PC-9 (cell line): ENCODE results near the gene OSBPL6. TPM values are rescaled to one million over a fixed set of nuclear protein-coding genes. Genes with fewer than 3 reads are reported as not detected.

Experiments used
- BruUV-seq: library from RNA; stranded (reverse); fragments of 400-500 nt; replicated peaks from 2 replicates; lab custom pipeline; 2021; lab: Mats Ljungman, UMichigan
- CTCF ChIA-PET: fragments of 300-600 bp; sonication (Branson Sonifier 250); formaldehyde crosslinking; loops from one replicate; lab custom pipeline; 2022; ENCODE audit warnings: antibody characterized with exemption; lab: Charles Lee
- POLR2A ChIA-PET: fragments of 300-600 bp; sonication (Branson Sonifier 250); formaldehyde crosslinking; loops from one replicate; lab custom pipeline; 2022; ENCODE audit warnings: antibody characterized with exemption; ENCODE audit not compliant: unreplicated experiment; lab: Charles Lee
- DNase-seq, 2 experiments: peaks; one replicate each; pipeline versions ENCODE4 v3.0.0 to v3.0.0-alpha.2; 2015 to 2022; ENCODE audit warnings: mixed read lengths in 1 of 2
- H2AFZ ChIP-seq: fragments of 200-600 bp; sonication (generic); 2 replicates; pipeline ENCODE4 v1.8.1; 2017; ENCODE audit warnings: antibody characterized with exemption
- H3F3A ChIP-seq: fragments of 200-600 bp; sonication (generic); 2 replicates; pipeline ENCODE4 v1.8.1; 2017; ENCODE audit warnings: antibody characterized with exemption, mild to moderate bottlenecking, low read depth; ENCODE audit not compliant: insufficient read depth
- H3K27ac ChIP-seq: fragments of 200-600 bp; sonication (generic); 2 replicates; pipeline ENCODE4 v1.6.1; 2016; ENCODE audit warnings: mixed run types
- H3K27me3 ChIP-seq: fragments of 200-600 bp; sonication (generic); 2 replicates; pipeline ENCODE4 v1.6.1; 2016; ENCODE audit warnings: low read depth, mixed run types; ENCODE audit not compliant: insufficient read depth
- H3K36me3 ChIP-seq: fragments of 200-600 bp; sonication (generic); 2 replicates; pipeline ENCODE4 v1.6.1; 2016; ENCODE audit warnings: low read depth, mixed run types
- H3K4me1 ChIP-seq: fragments of 200-600 bp; sonication (generic); replicated peaks from 2 replicates; pipeline ENCODE4 v1.6.1; 2016; ENCODE audit warnings: mixed run types; ENCODE audit not compliant: insufficient read depth
- H3K4me2 ChIP-seq: fragments of 200-600 bp; sonication (generic); 2 replicates; pipeline ENCODE4 v1.6.1; 2017; ENCODE audit warnings: mixed run types
- H3K4me3 ChIP-seq: fragments of 200-600 bp; sonication (generic); 2 replicates; pipeline ENCODE4 v1.6.1; 2016; ENCODE audit warnings: mixed run types
- H3K79me2 ChIP-seq: fragments of 200-600 bp; sonication (generic); 2 replicates; pipeline ENCODE4 v1.6.1; 2017; ENCODE audit warnings: low read depth, mixed run types
- H3K9me2 ChIP-seq: fragments of 200-600 bp; sonication (generic); 2 replicates; pipeline ENCODE4 v1.8.1; 2017; ENCODE audit warnings: mild to moderate bottlenecking; ENCODE audit not compliant: insufficient read depth
- H3K9me3 ChIP-seq: fragments of 200-600 bp; sonication (generic); 2 replicates; pipeline ENCODE4 v1.8.1; 2016; ENCODE audit warnings: low read depth; ENCODE audit not compliant: insufficient read depth
- H4K20me1 ChIP-seq: fragments of 200-600 bp; sonication (generic); 2 replicates; pipeline ENCODE4 v1.8.1; 2017; ENCODE audit not compliant: insufficient read depth
- EZH2 ChIP-seq: fragments of 200-600 bp; sonication (generic); IDR thresholded peaks from 2 replicates; pipeline ENCODE4 v1.8.0; 2017; ENCODE audit warnings: antibody characterized with exemption, low read depth
- intact Hi-C: fragments of 100-400 bp; cut with micrococcal nuclease; formaldehyde crosslinking; loops from one replicate; pipeline ENCODE4 v1.10.0; 2022; ENCODE audit not compliant: unreplicated experiment
- total RNA-seq: library from RNA; stranded (reverse); gene quantifications from 2 replicates; pipeline ENCODE4 v1.2.3, GENCODE V29; 2021
- TF ChIP-seq, protein P1 (sequence below): fragments of 200-600 bp; sonication (generic); conservative IDR thresholded peaks from 2 replicates; pipeline ENCODE4 v1.6.1; 2017; ENCODE audit warnings: mixed run types, antibody characterized with exemption, mild to moderate bottlenecking, moderate library complexity

OSBPL6 gene
- total RNA-seq, 1 experiment from 2014 or later: 2.6 TPM

DNA sequence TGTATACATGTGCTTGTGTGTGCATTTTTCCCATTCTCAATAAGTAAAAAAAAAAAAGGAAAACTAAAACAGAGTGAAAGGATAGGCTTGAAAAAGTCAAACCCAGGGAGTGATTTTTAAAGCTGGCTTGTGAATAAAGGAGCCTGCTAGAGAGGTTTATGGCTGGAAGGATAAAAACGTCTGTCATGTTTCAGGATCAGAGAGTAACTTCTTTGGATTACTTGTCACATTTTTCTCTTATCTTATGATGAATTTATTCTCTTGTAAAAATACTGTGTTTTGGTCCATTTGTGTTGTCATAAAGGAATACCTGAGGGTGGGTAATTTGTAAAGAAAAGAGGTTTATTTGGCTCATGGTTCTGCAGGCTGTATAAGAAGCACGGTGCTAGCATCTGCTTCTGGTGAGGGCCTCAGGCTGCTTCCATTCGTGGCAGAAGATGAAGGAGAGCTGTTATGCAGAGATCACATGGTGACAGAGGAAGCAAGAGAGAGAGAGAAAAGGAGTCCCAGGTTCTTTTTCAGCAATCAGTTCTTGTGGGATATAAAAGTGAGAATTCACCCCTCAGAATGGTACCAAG is 89.1 kb downstream of the OSBPL6 start:
- 0 out of 2 replicates have a peak, but pooled peaks cover 7% of the 10 kb centered on the region for H3K4me1 ChIP-seq
- H3K4me2 ChIP-seq: no peak overlapping the region
- H2AFZ ChIP-seq: no peak overlapping the region
- DNase-seq: no peak
- no peak overlapping the region for H3K27ac ChIP-seq
- no peaks in the 10 kb centered on the region for H3F3A ChIP-seq
- H3K9me2 ChIP-seq: no peaks in the 10 kb centered on the region
- ChIA-PET CTCF (interaction anchor here (0.7 kb wide), 1 partner anchor 26 kb away, joined by 4 read pairs; no protein-coding TSS in a partner anchor), POLR2A (no interaction called here)
- TF ChIP-seq EZH2: no peak
- TF ChIP-seq, protein P1, sequence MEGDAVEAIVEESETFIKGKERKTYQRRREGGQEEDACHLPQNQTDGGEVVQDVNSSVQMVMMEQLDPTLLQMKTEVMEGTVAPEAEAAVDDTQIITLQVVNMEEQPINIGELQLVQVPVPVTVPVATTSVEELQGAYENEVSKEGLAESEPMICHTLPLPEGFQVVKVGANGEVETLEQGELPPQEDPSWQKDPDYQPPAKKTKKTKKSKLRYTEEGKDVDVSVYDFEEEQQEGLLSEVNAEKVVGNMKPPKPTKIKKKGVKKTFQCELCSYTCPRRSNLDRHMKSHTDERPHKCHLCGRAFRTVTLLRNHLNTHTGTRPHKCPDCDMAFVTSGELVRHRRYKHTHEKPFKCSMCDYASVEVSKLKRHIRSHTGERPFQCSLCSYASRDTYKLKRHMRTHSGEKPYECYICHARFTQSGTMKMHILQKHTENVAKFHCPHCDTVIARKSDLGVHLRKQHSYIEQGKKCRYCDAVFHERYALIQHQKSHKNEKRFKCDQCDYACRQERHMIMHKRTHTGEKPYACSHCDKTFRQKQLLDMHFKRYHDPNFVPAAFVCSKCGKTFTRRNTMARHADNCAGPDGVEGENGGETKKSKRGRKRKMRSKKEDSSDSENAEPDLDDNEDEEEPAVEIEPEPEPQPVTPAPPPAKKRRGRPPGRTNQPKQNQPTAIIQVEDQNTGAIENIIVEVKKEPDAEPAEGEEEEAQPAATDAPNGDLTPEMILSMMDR: no peak
- no peaks in the 10 kb centered on the region for H3K79me2 ChIP-seq
- H3K27me3 ChIP-seq: no peaks in the 10 kb centered on the region
- H3K4me3 ChIP-seq: no peak overlapping the region
- intact Hi-C loops: loop anchor here (5.0 kb wide), 1 partner anchor 171 kb away; the partner anchor contains the start of gene RBM45
- no peaks in the 10 kb centered on the region for H4K20me1 ChIP-seq
- H3K36me3 ChIP-seq: no peaks in the 10 kb centered on the region
- BruUV-seq: no TSS peak
- no peaks in the 10 kb centered on the region for H3K9me3 ChIP-seq

DNA sequence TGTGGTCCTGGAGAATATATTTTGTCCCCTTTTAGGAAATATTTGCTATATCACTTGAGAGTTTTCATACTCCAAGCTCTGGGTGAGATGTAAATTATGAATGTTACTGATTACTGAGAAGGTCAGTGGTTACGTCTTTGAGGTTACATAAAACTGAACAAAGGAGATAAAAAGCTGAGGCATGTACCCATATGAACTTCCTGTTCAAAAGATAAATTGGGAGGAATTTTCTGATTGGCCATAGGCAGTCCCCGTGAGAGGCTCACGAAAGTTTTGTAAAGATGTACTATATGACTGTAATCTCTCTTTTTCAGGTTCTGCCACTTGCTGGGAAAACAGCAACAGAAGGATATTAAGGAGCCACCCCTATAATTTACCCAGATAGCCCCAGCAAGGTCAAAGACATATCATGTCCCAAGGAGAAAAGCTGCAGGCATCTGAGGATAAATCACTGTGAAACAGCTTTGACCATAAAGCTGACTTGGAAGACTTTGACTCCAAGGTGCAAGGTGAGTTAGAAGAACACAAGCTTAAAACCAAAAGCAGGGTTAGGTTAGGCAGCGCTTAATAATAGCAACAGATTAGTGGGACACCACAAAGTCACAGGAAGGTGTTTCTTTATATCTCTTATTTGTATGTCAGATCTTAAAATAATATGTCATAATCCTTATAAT is 90.4 kb downstream of the OSBPL6 start:
- TF ChIP-seq EZH2: no peak
- TF ChIP-seq, protein P1: no peak
- Histone ChIP-seq H3K9me2 (no peaks in the 10 kb centered on the region), H3K4me3 (no peak overlapping the region), H2AFZ (no peak overlapping the region), H4K20me1 (no peaks in the 10 kb centered on the region), H3K79me2 (no peaks in the 10 kb centered on the region), H3K9me3 (no peaks in the 10 kb centered on the region), H3K4me1 (0 out of 2 replicates have a peak, but pooled peaks cover 7% of the 10 kb centered on the region), H3K4me2 (no peak overlapping the region), H3K27me3 (no peaks in the 10 kb centered on the region), H3K36me3 (no peaks in the 10 kb centered on the region), H3F3A (no peaks in the 10 kb centered on the region), H3K27ac (no peak overlapping the region)
- BruUV-seq: no TSS peak
- ChIA-PET POLR2A (no interaction called here), CTCF (no interaction called here)
- intact Hi-C loops: loop anchor here (5.0 kb wide), 1 partner anchor 172 kb away; the partner anchor contains the start of gene RBM45
- DNase-seq: no peak

DNA sequence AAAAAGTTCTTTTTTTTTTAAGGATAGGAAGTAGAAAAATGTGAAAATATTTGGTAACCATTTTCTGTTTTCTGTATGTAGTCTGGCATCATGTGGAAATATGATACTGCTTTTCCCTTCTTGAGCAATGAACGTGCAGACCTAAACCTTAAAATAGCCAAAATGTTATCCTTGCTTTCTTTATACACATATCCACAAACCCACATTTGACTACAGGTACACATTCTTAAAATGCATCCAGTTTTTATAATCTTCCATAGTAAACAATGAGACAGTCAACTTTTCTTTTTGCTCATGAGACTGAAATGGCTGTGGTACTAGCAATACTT is 90.9 kb downstream of the OSBPL6 start:
- no peak for TF ChIP-seq EZH2
- TF ChIP-seq, protein P1: no peak
- H3K4me1 ChIP-seq: 0 out of 2 replicates have a peak, but pooled peaks cover 7% of the 10 kb centered on the region
- no peak overlapping the region for H3K4me2 ChIP-seq
- no peaks in the 10 kb centered on the region for H3K79me2 ChIP-seq
- BruUV-seq: no TSS peak
- H3F3A ChIP-seq: no peaks in the 10 kb centered on the region
- H4K20me1 ChIP-seq: no peaks in the 10 kb centered on the region
- no peak overlapping the region for H3K4me3 ChIP-seq
- ChIA-PET CTCF (no interaction called here), POLR2A (no interaction called here)
- 0 out of 2 replicates have a peak, but pooled peaks cover under 1% of the 10 kb centered on the region for H3K9me3 ChIP-seq
- no peak for DNase-seq
- H3K27me3 ChIP-seq: no peaks in the 10 kb centered on the region
- no peak overlapping the region for H2AFZ ChIP-seq
- H3K9me2 ChIP-seq: no peaks in the 10 kb centered on the region
- no peak overlapping the region for H3K27ac ChIP-seq
- intact Hi-C loops: no loop called here
- H3K36me3 ChIP-seq: no peaks in the 10 kb centered on the region
